Peyer's patch (tissue), 4 donors: ENCODE results near the gene CXCL16. TPM values are rescaled to one million over a fixed set of nuclear protein-coding genes. Genes with fewer than 3 reads are reported as not detected.

Experiments used
- DNase-seq, 3 donors: peaks; one replicate each; pipeline ENCODE4 v3.0.0-alpha.2; 2017 to 2019
- H3K27ac ChIP-seq, 4 donors: fragments of 200-600 bp; sonication (generic); one replicate each; pipeline ENCODE4 v1.5.1; 2016 to 2019
- H3K27me3 ChIP-seq, 2 donors: fragments of 200-600 bp; sonication (generic); one replicate each; pipeline ENCODE4 v1.5.1; 2019
- H3K36me3 ChIP-seq, 3 donors: fragments of 200-600 bp; sonication (generic); one replicate each; pipeline ENCODE4 v1.5.1; 2016 to 2019
- H3K4me1 ChIP-seq, 4 donors: fragments of 200-600 bp; sonication (generic); one replicate each; pipeline ENCODE4 v1.5.1; 2016 to 2019
- H3K4me3 ChIP-seq, 4 donors: fragments of 200-600 bp; sonication (generic); 1 replicate in 3 of 4; 2 replicates in 1 of 4; pipeline ENCODE4 v1.5.1; 2016 to 2019; ENCODE audit warnings: mild to moderate bottlenecking in 1 of 4
- H3K9me3 ChIP-seq, 4 donors: fragments of 200-600 bp; sonication (generic); one replicate each; pipeline ENCODE4 v1.5.1; 2016 to 2019; ENCODE audit warnings: mild to moderate bottlenecking in 1 of 4
- CTCF ChIP-seq, 6 experiments: fragments of 450-650 bp in 4 of 6; fragments of 200-600 bp in 2 of 6; sonication (generic) in 1 of 6; IDR thresholded peaks; one replicate each; pipeline ENCODE4 v1.5.1; 2017 to 2019; ENCODE audit warnings: antibody characterized with exemption in 6 of 6, mild to moderate bottlenecking in 3 of 6, moderate library complexity in 1 of 6
- POLR2A ChIP-seq, 2 donors: fragments of 450-650 bp; IDR thresholded peaks; one replicate each; pipeline ENCODE4 v1.5.1; 2017; ENCODE audit warnings: antibody characterized with exemption in 2 of 2, mild to moderate bottlenecking in 2 of 2, moderate library complexity in 2 of 2
- total RNA-seq, 4 donors: library from RNA; depleted of rRNA; stranded (reverse); fragments of >200 nt; gene quantifications; one replicate each; pipeline ENCODE4 v1.1.0, GENCODE V29; 2016

Gene CXCL16
- total RNA-seq, 4 donors from 2014 or later: 24.8 to 33.1 (median 28.0) TPM

DNA sequence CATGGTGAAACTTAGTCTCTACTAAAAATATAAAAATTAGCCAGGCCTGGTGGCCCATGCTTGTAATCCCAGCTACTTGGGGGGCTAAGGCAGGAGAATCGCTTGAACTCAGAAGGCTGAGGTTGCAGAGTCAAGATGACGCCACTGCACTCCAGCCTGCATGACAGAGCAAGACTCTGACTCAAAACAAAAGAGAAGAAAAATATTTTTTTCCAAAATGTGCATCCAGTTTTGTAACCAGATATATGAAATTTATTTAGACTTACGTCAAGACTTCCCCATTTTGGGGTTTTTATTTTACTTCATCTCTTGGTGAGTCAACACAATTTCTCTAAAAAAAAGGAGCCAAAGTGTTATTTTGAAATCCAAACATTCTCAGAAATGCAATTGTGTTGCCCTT is 26.5 kb upstream of the CXCL16 start:
- TF ChIP-seq CTCF (IDR thresholded peaks at IDR 0.05) (no peak), POLR2A (IDR thresholded peaks at IDR 0.05) (no peak)
- DNase-seq: no peak

DNA sequence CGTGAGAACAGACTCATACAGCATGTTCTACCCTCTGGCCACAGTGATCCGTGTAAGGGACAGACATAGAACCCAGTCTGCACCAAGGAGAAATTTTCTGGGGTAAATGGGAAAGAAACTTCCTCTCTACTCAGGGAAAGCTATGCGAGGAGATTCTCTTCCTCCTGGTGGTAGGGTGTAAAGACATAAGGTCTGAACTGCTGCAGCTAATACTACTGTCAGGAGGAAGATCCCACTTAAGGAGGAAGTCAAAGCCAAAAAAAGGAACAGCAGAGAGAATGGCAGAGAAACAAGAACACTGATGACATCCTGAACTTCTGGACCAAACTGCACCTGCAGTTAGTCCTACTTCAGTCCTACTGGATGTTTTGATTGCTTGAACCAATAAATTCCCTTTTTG is 24.9 kb upstream of the CXCL16 start:
- TF ChIP-seq CTCF (IDR thresholded peaks at IDR 0.05): no peak
- no peak for TF ChIP-seq POLR2A (IDR thresholded peaks at IDR 0.05)
- Histone ChIP-seq H3K9me3 (no peaks in the 10 kb centered on the region), H3K27ac (peak overlapping the region in 2 of 4 donors; percentile 31 to 34), H3K27me3 (no peaks in the 10 kb centered on the region), H3K4me1 (peaks cover 0 to 4% (median 0%) of the 10 kb centered on the region in 4 donors), H3K36me3 (no peaks in the 10 kb centered on the region), H3K4me3 (no peak overlapping the region)
- DNase-seq: no peak

More for the DNA sequence above, 26.5 kb upstream of the CXCL16 start:
- Histone ChIP-seq H3K27ac (peak overlapping the region in 1 of 4 donors; percentile 39), H3K27me3 (no peaks in the 10 kb centered on the region), H3K4me1 (peaks cover 0 to 7% (median 2%) of the 10 kb centered on the region in 4 donors), H3K36me3 (no peaks in the 10 kb centered on the region), H3K9me3 (no peaks in the 10 kb centered on the region), H3K4me3 (no peak overlapping the region)

DNA sequence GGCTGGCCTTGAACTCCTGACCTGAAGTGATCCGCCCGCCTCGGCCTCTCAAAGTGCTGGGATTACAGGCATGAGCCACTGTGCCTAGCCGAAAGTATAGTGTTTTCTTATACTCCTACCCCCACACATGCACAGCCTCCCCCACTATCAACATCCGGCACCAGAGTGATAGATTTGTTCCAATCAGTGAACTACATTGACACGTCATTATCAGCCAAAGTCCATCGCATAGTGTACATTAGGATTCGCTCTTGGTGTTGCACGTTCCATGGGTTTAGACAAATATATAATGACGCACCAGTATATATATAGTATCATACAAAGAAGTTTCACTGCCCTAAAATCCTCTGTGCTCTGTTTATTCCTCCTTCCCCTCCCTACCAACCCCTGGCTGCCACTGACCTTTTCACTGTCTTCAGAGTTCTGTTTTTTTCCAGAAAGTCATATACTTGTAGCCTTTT is 20.1 kb upstream of the CXCL16 start:
- Histone ChIP-seq H3K4me1 (peaks cover 0 to 4% (median 0%) of the 10 kb centered on the region in 4 donors), H3K27me3 (no peaks in the 10 kb centered on the region), H3K9me3 (no peaks in the 10 kb centered on the region), H3K36me3 (no peaks in the 10 kb centered on the region), H3K4me3 (no peak overlapping the region), H3K27ac (peak overlapping the region in 1 of 4 donors; percentile 45)
- TF ChIP-seq CTCF (IDR thresholded peaks at IDR 0.05): no peak
- TF ChIP-seq POLR2A (IDR thresholded peaks at IDR 0.05): no peak
- peak in 1 of 3 donors; percentile 67 for DNase-seq

DNA sequence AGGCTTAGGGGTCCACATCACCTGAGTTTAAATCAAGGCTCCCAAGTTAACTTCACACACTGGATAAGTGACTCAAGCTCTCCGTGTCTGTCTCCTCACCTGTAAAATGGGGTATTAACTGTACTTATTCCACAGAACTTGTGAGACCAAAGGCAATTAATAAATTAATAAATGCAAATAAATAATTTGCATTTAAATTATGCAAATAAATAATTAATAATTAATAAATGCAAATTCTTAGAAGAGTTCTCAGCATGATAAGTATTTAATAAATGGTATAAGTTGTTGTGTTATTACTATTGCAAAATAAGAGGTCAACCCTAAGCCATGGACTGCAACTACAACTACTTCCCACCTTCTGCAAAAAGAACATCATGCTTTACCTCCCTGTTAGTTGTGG is 13.7 kb upstream of the CXCL16 start:
- no peak for DNase-seq
- TF ChIP-seq POLR2A (IDR thresholded peaks at IDR 0.05): no peak
- no peak for TF ChIP-seq CTCF (IDR thresholded peaks at IDR 0.05)
- Histone ChIP-seq H3K36me3 (no peaks in the 10 kb centered on the region), H3K9me3 (no peaks in the 10 kb centered on the region), H3K27ac (no peak overlapping the region), H3K4me3 (no peak overlapping the region), H3K4me1 (no peaks in the 10 kb centered on the region), H3K27me3 (no peaks in the 10 kb centered on the region)

GRCh38 chr17:4751932-4752331 is 12.2 kb upstream of the CXCL16 start:
- DNase-seq: no peak
- TF ChIP-seq CTCF (IDR thresholded peaks at IDR 0.05): no peak
- TF ChIP-seq POLR2A (IDR thresholded peaks at IDR 0.05): no peak
- no peak overlapping the region for H3K4me3 ChIP-seq
- no peaks in the 10 kb centered on the region for H3K27me3 ChIP-seq
- H3K27ac ChIP-seq: no peak overlapping the region
- H3K4me1 ChIP-seq: no peaks in the 10 kb centered on the region
- no peaks in the 10 kb centered on the region for H3K9me3 ChIP-seq
- H3K36me3 ChIP-seq: no peaks in the 10 kb centered on the region

- no peak overlapping the region for H3K27ac ChIP-seq
These were observed 10.9 kb upstream of the CXCL16 start for GRCh38 chr17:4750606-4751005.

More at GRCh38 chr17:4750606-4751005, 10.9 kb upstream of the CXCL16 start:
- H3K4me3 ChIP-seq: no peak overlapping the region
- H3K27me3 ChIP-seq: peaks cover 0 to 2% of the 10 kb centered on the region in 2 donors
- no peaks in the 10 kb centered on the region for H3K9me3 ChIP-seq
- TF ChIP-seq CTCF (IDR thresholded peaks at IDR 0.05) (no peak), POLR2A (IDR thresholded peaks at IDR 0.05) (no peak)
- peaks cover 0 to 2% (median 0%) of the 10 kb centered on the region in 4 donors for H3K4me1 ChIP-seq
- no peaks in the 10 kb centered on the region for H3K36me3 ChIP-seq
- no peak for DNase-seq
